ENCODE measurements around the gene FAM50B. TPM values are rescaled to one million over a fixed set of nuclear protein-coding genes. Genes with fewer than 3 reads are reported as not detected.

FAM50B gene
- total and polyA plus RNA-seq, 10 of the 15 experiments (the other 5 are each of a cell fraction or from before 2014, with no cell fraction given), result 0.58 to 10.2 (median 5.9) TPM

GRCh38 chr6:3867641-3868502 lies 18.7 kb downstream of the FAM50B start:
- POLR2A ChIA-PET, result no interaction called here
- intact Hi-C loops (cut with micrococcal nuclease; ENCODE audit: unreplicated experiment), result no loop called here

More at GRCh38 chr6:3867641-3868502, 18.7 kb downstream of the FAM50B start:
- H3K79me2 ChIP-seq (ENCODE audit: control insufficient read depth, insufficient read depth, low read length), result no peaks in the 10 kb centered on the region
- BruUV-seq (replicated peaks), result no TSS peak
- H3K27ac ChIP-seq (ENCODE audit: control insufficient read depth, insufficient read depth), result no peak overlapping the region
- ATAC-seq (no peak), DNase-seq (ENCODE audit: low read depth, low spot score) (no peak), FAIRE-seq (no peak)
- H3K9me3 ChIP-seq (replicated peaks; ENCODE audit: control insufficient read depth, insufficient read depth, low read length), result no peaks in the 10 kb centered on the region; the same call in 2 of the 3 replicates
- in situ Hi-C loops (cut with MboI), result no loop called here
- no peaks in the 10 kb centered on the region for H4K20me1 ChIP-seq (ENCODE audit: control insufficient read depth, insufficient read depth)
- H2AFZ ChIP-seq (ENCODE audit: control insufficient read depth, low read depth, low read length), result no peak overlapping the region
- no peak overlapping the region for H3K9ac ChIP-seq (ENCODE audit: control insufficient read depth, insufficient read depth, low read length)
- ChIA-PET CTCF (no interaction called here), RAD21 (ENCODE audit: unreplicated experiment) (no interaction called here), SMC1A (ENCODE audit: uncharacterized antibody, unreplicated experiment) (interaction anchor here (1.0 kb wide), 1 partner anchor 12 kb away, joined by 3 read pairs; no protein-coding TSS in a partner anchor)
- no peaks in the 10 kb centered on the region for H3K36me3 ChIP-seq (ENCODE audit: control insufficient read depth in 2 of 2, insufficient read depth in 2 of 2, low read length in 1 of 2)
- 0 out of 4 replicates have a peak, but pooled peaks cover 0 to 3% of the 10 kb centered on the region in 2 experiments for H3K27me3 ChIP-seq (replicated peaks in 1 of 2; ENCODE audit: control insufficient read depth in 2 of 2, insufficient read depth in 2 of 2, low read length in 1 of 2)
- no peak overlapping the region for H3K4me3 ChIP-seq
- 13% methylated on average over 10 of the region's 10 CpGs for WGBS (ENCODE audit: insufficient coverage, insufficient replicate concordance, low lambda C conversion rate, missing lambda C conversion rate)
- no peak overlapping the region for H3K4me2 ChIP-seq (ENCODE audit: control insufficient read depth, insufficient read depth)
- TF ChIP-seq RFX5 (IDR thresholded peaks at IDR 0.05; ENCODE audit: low read depth, low read length) (no peak), BHLHE40 (IDR thresholded peaks at IDR 0.05; ENCODE audit: borderline replicate concordance in 1 of 2, low read depth in 2 of 2, low read length in 1 of 2) (no peak), USF2 (IDR thresholded peaks at IDR 0.05; ENCODE audit: borderline replicate concordance, low read depth, low read length) (no peak), PRDM15 (CRISPR knock-in tag; IDR thresholded peaks at IDR 0.05) (no peak), NRF1 (conservative IDR thresholded peaks at IDR 0.05; ENCODE audit: low read depth, low read length) (no peak), TCF3 (IDR thresholded peaks at IDR 0.05; ENCODE audit: borderline replicate concordance, insufficient read depth, low read depth, low read length) (no peak), CHD4 (IDR thresholded peaks at IDR 0.05) (no peak), IKZF2 (IDR thresholded peaks at IDR 0.05) (no peak), TAF1 (IDR thresholded peaks at IDR 0.05; ENCODE audit: borderline replicate concordance, low read depth, low read length) (no peak)
- TF ChIP-seq, protein P1, sequence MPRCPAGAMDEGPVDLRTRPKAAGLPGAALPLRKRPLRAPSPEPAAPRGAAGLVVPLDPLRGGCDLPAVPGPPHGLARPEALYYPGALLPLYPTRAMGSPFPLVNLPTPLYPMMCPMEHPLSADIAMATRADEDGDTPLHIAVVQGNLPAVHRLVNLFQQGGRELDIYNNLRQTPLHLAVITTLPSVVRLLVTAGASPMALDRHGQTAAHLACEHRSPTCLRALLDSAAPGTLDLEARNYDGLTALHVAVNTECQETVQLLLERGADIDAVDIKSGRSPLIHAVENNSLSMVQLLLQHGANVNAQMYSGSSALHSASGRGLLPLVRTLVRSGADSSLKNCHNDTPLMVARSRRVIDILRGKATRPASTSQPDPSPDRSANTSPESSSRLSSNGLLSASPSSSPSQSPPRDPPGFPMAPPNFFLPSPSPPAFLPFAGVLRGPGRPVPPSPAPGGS (IDR thresholded peaks at IDR 0.05; ENCODE audit: borderline replicate concordance, insufficient read depth, low read depth, low read length, poor library complexity, severe bottlenecking), result no peak
- no peaks in the 10 kb centered on the region for H3K4me1 ChIP-seq (ENCODE audit: control insufficient read depth, insufficient read depth, low read length)

Measured in GM12878 (cell line).